ENCODE data around the gene NEDD4L. TPM values are rescaled to one million over a fixed set of nuclear protein-coding genes. Genes with fewer than 3 reads are reported as not detected.

NEDD4L gene
- total RNA-seq, 1 donor from 2014 or later, result 135 TPM

DNA sequence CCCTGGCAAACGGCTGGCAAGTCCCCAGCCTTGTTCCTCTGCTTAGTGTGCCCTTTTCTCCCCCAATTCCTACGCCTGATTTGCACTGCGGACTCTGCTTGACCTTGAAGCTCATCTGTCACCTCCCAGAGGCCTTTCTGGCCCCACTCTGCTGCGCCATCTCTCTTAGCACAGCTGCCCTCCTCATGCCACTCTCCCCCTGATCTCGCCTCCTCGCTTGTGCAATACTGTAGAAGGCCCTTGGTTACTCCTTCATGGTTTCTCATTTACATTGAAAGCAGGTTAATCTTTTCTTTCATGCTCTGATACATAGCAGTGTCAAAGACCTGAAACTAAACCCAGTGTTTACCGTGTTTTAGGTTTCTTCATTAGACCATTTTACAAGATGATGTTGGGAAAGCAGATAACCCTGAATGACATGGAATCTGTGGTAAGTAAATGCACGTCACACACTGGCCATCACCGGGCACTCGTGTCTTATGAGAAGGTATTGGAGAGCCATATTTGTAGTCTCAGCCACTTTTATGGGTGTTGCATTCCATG lies 326.1 kb downstream of the NEDD4L start:
- Mint-ChIP-seq H3K36me3 (peaks cover 62% of the 10 kb centered on the region), H3K27me3 (ENCODE audit: low read depth) (no peaks in the 10 kb centered on the region), H3K9me3 (no peaks in the 10 kb centered on the region), H3K4me1 (no peaks in the 10 kb centered on the region), H3K27ac (no peak overlapping the region), H3K4me3 (no peak overlapping the region)
- TF ChIP-seq CTCF (IDR thresholded peaks at IDR 0.05; ENCODE audit: unreplicated experiment), result no peak
- no peak for DNase-seq (ENCODE audit: low spot score in 2 of 2, unreplicated experiment in 2 of 2)

- Mint-ChIP-seq H3K9me3 (no peaks in the 10 kb centered on the region), H3K4me1 (no peaks in the 10 kb centered on the region), H3K27me3 (ENCODE audit: low read depth) (no peaks in the 10 kb centered on the region), H3K4me3 (no peak overlapping the region), H3K27ac (no peak overlapping the region), H3K36me3 (peaks cover 63% of the 10 kb centered on the region)
- TF ChIP-seq CTCF (IDR thresholded peaks at IDR 0.05; ENCODE audit: unreplicated experiment), result no peak
- no peak for DNase-seq (ENCODE audit: low spot score in 2 of 2, unreplicated experiment in 2 of 2)
Measured at GRCh38 chr18:58370612-58371011, 326.6 kb downstream of the NEDD4L start.

- H3K9me3 Mint-ChIP-seq, result no peaks in the 10 kb centered on the region
- peaks cover 66% of the 10 kb centered on the region for H3K36me3 Mint-ChIP-seq
- no peaks in the 10 kb centered on the region for H3K27me3 Mint-ChIP-seq (ENCODE audit: low read depth)
- no peak for DNase-seq (ENCODE audit: low spot score in 2 of 2, unreplicated experiment in 2 of 2)
- H3K27ac Mint-ChIP-seq, result no peak overlapping the region
- H3K4me3 Mint-ChIP-seq, result no peak overlapping the region
- no peak for TF ChIP-seq CTCF (IDR thresholded peaks at IDR 0.05; ENCODE audit: unreplicated experiment)
- H3K4me1 Mint-ChIP-seq, result peaks cover 5% of the 10 kb centered on the region
Measured at GRCh38 chr18:58373481-58373880, 329.5 kb downstream of the NEDD4L start.

DNA sequence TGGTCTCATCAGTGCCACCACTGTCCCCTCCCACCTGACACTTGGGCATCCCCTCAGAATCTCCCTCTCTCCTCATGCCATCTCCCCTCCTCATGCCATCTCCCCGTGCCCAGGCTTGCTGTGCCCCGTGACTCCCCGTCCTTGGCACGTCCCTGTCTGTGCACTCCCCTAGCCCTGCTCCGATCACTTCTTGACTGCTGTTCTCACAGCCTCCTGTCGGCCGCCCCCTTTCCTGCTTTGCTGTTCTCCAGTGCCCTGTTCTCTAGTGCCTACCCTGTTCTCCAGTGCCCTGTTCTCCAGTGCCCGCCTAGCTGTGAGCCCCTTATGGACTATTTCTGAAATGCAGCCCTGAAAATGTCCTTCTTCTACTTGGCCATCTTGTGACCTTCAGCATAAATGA lies 331.0 kb downstream of the NEDD4L start:
- DNase-seq (ENCODE audit: low spot score in 2 of 2, unreplicated experiment in 2 of 2), result no peak
- Mint-ChIP-seq H3K27me3 (ENCODE audit: low read depth) (no peaks in the 10 kb centered on the region), H3K4me1 (peaks cover 7% of the 10 kb centered on the region), H3K27ac (no peak overlapping the region), H3K4me3 (no peak overlapping the region), H3K9me3 (no peaks in the 10 kb centered on the region), H3K36me3 (peaks cover 53% of the 10 kb centered on the region)
- no peak for TF ChIP-seq CTCF (IDR thresholded peaks at IDR 0.05; ENCODE audit: unreplicated experiment)

DNA sequence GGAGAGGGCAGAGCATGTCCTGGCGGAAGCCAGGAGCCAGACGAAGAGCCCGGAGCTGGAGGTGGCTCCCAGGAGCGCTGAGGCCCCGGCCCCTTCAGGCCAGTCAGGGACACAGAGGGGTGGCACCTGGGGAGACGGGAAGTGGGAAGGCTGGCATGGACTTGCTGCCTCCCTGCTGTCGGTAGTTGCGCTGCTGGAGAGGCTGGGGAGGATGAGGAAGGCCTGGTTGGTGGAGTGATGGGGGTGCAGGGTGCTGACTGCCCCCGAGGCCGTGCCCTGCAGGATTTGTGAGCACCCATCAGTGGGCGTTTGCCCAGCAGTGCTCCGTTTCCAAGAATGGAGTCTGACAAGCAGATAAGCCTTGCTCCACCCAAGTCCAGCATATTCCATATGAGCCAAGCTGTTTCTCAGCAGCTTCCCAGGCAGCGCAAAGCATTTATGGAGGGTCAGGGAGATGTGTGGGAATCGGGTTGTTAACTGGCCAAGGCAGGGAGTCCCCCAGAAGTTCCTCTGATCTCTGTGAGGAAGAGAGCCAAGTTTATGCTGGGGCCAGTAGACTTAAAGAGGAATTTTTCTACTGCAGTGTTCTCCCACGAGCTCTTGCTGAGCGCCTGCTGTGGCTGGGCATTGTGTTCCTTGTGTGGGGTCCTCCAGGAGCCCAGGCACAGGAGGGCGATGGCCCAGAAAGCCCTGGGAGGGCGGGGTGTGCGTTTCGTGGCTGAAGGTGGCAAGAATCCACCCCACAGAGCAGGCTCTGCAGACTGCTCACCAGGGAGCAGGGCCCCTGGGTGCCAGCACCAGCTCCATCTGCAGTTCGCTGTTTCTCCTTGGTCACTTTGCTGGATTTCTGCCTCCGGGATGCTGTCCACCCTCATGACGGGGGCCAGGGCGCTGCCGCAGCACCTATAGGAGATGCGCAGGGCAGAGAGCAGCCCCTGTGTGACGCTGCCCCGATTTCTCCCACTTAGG lies 334.7 kb downstream of the NEDD4L start:
- H3K36me3 Mint-ChIP-seq, result peaks cover 49% of the 10 kb centered on the region
- no peaks in the 10 kb centered on the region for H3K27me3 Mint-ChIP-seq (ENCODE audit: low read depth)
- peaks cover 14% of the 10 kb centered on the region for H3K4me1 Mint-ChIP-seq
- TF ChIP-seq CTCF (IDR thresholded peaks at IDR 0.05; ENCODE audit: unreplicated experiment), result no peak
- no peaks in the 10 kb centered on the region for H3K9me3 Mint-ChIP-seq
- no peak for DNase-seq (ENCODE audit: low spot score in 2 of 2, unreplicated experiment in 2 of 2)
- no peak overlapping the region for H3K27ac Mint-ChIP-seq
- no peak overlapping the region for H3K4me3 Mint-ChIP-seq
